ENCODE data around the gene ADAMTS13. TPM values are rescaled to one million over a fixed set of nuclear protein-coding genes. Genes with fewer than 3 reads are reported as not detected.

Gene ADAMTS13
- total and polyA plus RNA-seq, 2 experiments from 2014 or later: 1.4 to 2.2 TPM

GRCh38 chr9:133472277-133472645, 50.1 kb downstream of the ADAMTS13 start:
- H3K79me2 ChIP-seq (ENCODE audit: insufficient read depth): no peaks in the 10 kb centered on the region
- no peak overlapping the region for H3K27ac ChIP-seq
- no peaks in the 10 kb centered on the region for H3K9me3 ChIP-seq (ENCODE audit: low read depth)
- H4K20me1 ChIP-seq (ENCODE audit: insufficient read depth): no peaks in the 10 kb centered on the region
- in situ Hi-C loops (cut with MboI): no loop called here
- TF ChIP-seq EZH2phosphoT487 (IDR thresholded peaks at IDR 0.05; ENCODE audit: insufficient read depth, low read depth) (no peak), EZH2 (IDR thresholded peaks at IDR 0.05; ENCODE audit: insufficient read depth, poor library complexity, severe bottlenecking) (no peak)
- H3F3A ChIP-seq (ENCODE audit: insufficient read depth): no peaks in the 10 kb centered on the region
- H3K27me3 ChIP-seq (replicated peaks; ENCODE audit: insufficient read depth): no peaks in the 10 kb centered on the region
- no peaks in the 10 kb centered on the region for H3K9me2 ChIP-seq (ENCODE audit: insufficient read depth)
- H3K4me3 ChIP-seq: no peak overlapping the region
- WGBS, 2 experiments (ENCODE audit: low coverage in 1 of 2, low lambda C conversion rate in 2 of 2, missing lambda C conversion rate in 2 of 2): 84 to 85% methylated on average over 10 to 11 of the region's 11 CpGs
- no peaks in the 10 kb centered on the region for H3K4me1 ChIP-seq (ENCODE audit: insufficient read depth)
- no peak overlapping the region for H3K9ac ChIP-seq
- H3K4me2 ChIP-seq (ENCODE audit: unreplicated experiment): no peak overlapping the region
- H2AFZ ChIP-seq: no peak overlapping the region
- H3K36me3 ChIP-seq (ENCODE audit: low read depth): no peaks in the 10 kb centered on the region
- DNase-seq: no peak

- no peaks in the 10 kb centered on the region for H4K20me1 ChIP-seq (ENCODE audit: insufficient read depth)
- no peaks in the 10 kb centered on the region for H3K4me1 ChIP-seq (ENCODE audit: insufficient read depth)
- H3F3A ChIP-seq (ENCODE audit: insufficient read depth): no peaks in the 10 kb centered on the region
- in situ Hi-C loops (cut with MboI): no loop called here
- no peak overlapping the region for H3K27ac ChIP-seq
- H3K27me3 ChIP-seq (replicated peaks; ENCODE audit: insufficient read depth): no peaks in the 10 kb centered on the region
- H3K36me3 ChIP-seq (ENCODE audit: low read depth): no peaks in the 10 kb centered on the region
- H3K79me2 ChIP-seq (ENCODE audit: insufficient read depth): no peaks in the 10 kb centered on the region
- no peak overlapping the region for H3K9ac ChIP-seq
- no peak for DNase-seq
- no peak overlapping the region for H3K4me3 ChIP-seq
- 77 to 84% methylated on average over 14 to 19 of the region's 19 CpGs for WGBS, 2 experiments (ENCODE audit: low coverage in 1 of 2, low lambda C conversion rate in 2 of 2, missing lambda C conversion rate in 2 of 2)
- no peak overlapping the region for H3K4me2 ChIP-seq (ENCODE audit: unreplicated experiment)
- H3K9me3 ChIP-seq (ENCODE audit: low read depth): no peaks in the 10 kb centered on the region
- TF ChIP-seq EZH2phosphoT487 (IDR thresholded peaks at IDR 0.05; ENCODE audit: insufficient read depth, low read depth) (no peak), EZH2 (IDR thresholded peaks at IDR 0.05; ENCODE audit: insufficient read depth, poor library complexity, severe bottlenecking) (no peak)
- H2AFZ ChIP-seq: no peak overlapping the region
- no peaks in the 10 kb centered on the region for H3K9me2 ChIP-seq (ENCODE audit: insufficient read depth)
Observed at GRCh38 chr9:133472753-133473378, 50.7 kb downstream of the ADAMTS13 start.

GRCh38 chr9:133473743-133474142, 51.6 kb downstream of the ADAMTS13 start:
- Histone ChIP-seq H3K9me2 (ENCODE audit: insufficient read depth) (no peaks in the 10 kb centered on the region), H3K27me3 (replicated peaks; ENCODE audit: insufficient read depth) (no peaks in the 10 kb centered on the region), H3F3A (ENCODE audit: insufficient read depth) (no peaks in the 10 kb centered on the region), H3K4me2 (ENCODE audit: unreplicated experiment) (no peak overlapping the region), H3K4me3 (no peak overlapping the region), H3K4me1 (ENCODE audit: insufficient read depth) (no peaks in the 10 kb centered on the region), H3K36me3 (ENCODE audit: low read depth) (no peaks in the 10 kb centered on the region), H3K9ac (no peak overlapping the region), H3K79me2 (ENCODE audit: insufficient read depth) (no peaks in the 10 kb centered on the region), H3K9me3 (ENCODE audit: low read depth) (no peaks in the 10 kb centered on the region), H3K27ac (no peak overlapping the region), H4K20me1 (ENCODE audit: insufficient read depth) (no peaks in the 10 kb centered on the region), H2AFZ (no peak overlapping the region)
- DNase-seq: no peak
- WGBS, 2 experiments (ENCODE audit: low coverage in 1 of 2, low lambda C conversion rate in 2 of 2, missing lambda C conversion rate in 2 of 2): 86 to 91% methylated on average over 15 to 20 of the region's 20 CpGs
- in situ Hi-C loops (cut with MboI): no loop called here
- no peak for TF ChIP-seq EZH2 (IDR thresholded peaks at IDR 0.05; ENCODE audit: insufficient read depth, poor library complexity, severe bottlenecking)
- TF ChIP-seq EZH2phosphoT487 (IDR thresholded peaks at IDR 0.05; ENCODE audit: insufficient read depth, low read depth): no peak

GRCh38 chr9:133474215-133474614, 52.0 kb downstream of the ADAMTS13 start:
- TF ChIP-seq EZH2 (IDR thresholded peaks at IDR 0.05; ENCODE audit: insufficient read depth, poor library complexity, severe bottlenecking) (no peak), EZH2phosphoT487 (IDR thresholded peaks at IDR 0.05; ENCODE audit: insufficient read depth, low read depth) (no peak)
- Histone ChIP-seq H3K9me3 (ENCODE audit: low read depth) (no peaks in the 10 kb centered on the region), H3K79me2 (ENCODE audit: insufficient read depth) (no peaks in the 10 kb centered on the region), H2AFZ (no peak overlapping the region), H4K20me1 (ENCODE audit: insufficient read depth) (no peaks in the 10 kb centered on the region), H3K4me2 (ENCODE audit: unreplicated experiment) (no peak overlapping the region), H3K27ac (no peak overlapping the region), H3K36me3 (ENCODE audit: low read depth) (no peaks in the 10 kb centered on the region), H3K9me2 (ENCODE audit: insufficient read depth) (no peaks in the 10 kb centered on the region), H3K27me3 (replicated peaks; ENCODE audit: insufficient read depth) (no peaks in the 10 kb centered on the region), H3F3A (ENCODE audit: insufficient read depth) (no peaks in the 10 kb centered on the region), H3K9ac (no peak overlapping the region), H3K4me3 (no peak overlapping the region), H3K4me1 (ENCODE audit: insufficient read depth) (no peaks in the 10 kb centered on the region)
- no peak for DNase-seq
- in situ Hi-C loops (cut with MboI): no loop called here
- WGBS, 2 experiments (ENCODE audit: low coverage in 1 of 2, low lambda C conversion rate in 2 of 2, missing lambda C conversion rate in 2 of 2): 88 to 89% methylated on average over 5 of the region's 5 CpGs

Data from GM23248 (cell line).